Pancreas (tissue), 10 donors: ENCODE data around the gene RABIF. TPM values are rescaled to one million over a fixed set of nuclear protein-coding genes. Genes with fewer than 3 reads are reported as not detected.
"Not testable (repeated sequence)": the region's sequence is repeated elsewhere in the genome, so short reads cannot be mapped to it uniquely, and the experiment has no call there.

Experiments
- ATAC-seq, 4 donors: fragments of 200-7000 bp; cut with Tn5 transposase; one replicate each; pipeline versions ENCODE4 v1.8.0 to v1.9.1; 2020; ENCODE audit warnings: mild to moderate bottlenecking in 4 of 4, moderate library complexity in 4 of 4
- DNase-seq, 6 donors: peaks; one replicate each; pipeline ENCODE4 v3.0.0-alpha.2; 2020
- FAIRE-seq: peaks from 2 replicates; lab custom pipeline; 2012; peaks lifted over from hg19 to GRCh38; lab: Jason Lieb, UNC
- H3K27ac ChIP-seq, 4 donors: fragments of 200-600 bp; sonication (generic); 1 replicate in 3 of 4; 2 replicates in 1 of 4; pipeline versions ENCODE4 v1.5.0 to v1.8.0; 2020
- H3K27me3 ChIP-seq, 4 donors: fragments of 200-600 bp; one replicate each; pipeline ENCODE4 v1.8.0; 2021
- H3K36me3 ChIP-seq, 3 donors: fragments of 200-600 bp; sonication (generic) in 1 of 3; one replicate each; pipeline versions ENCODE4 v1.5.0 to v1.8.0; 2020 to 2021
- H3K4me1 ChIP-seq, 3 donors: fragments of 200-600 bp; one replicate each; pipeline ENCODE4 v1.8.0; 2021
- H3K4me3 ChIP-seq, 4 donors: fragments of 200-600 bp; sonication (generic) in 2 of 4; one replicate each; pipeline versions ENCODE4 v1.5.0 to v1.8.0; 2020 to 2021
- H3K9me3 ChIP-seq, 4 donors: fragments of 200-600 bp; one replicate each; pipeline ENCODE4 v1.8.0; 2021
- CTCF ChIP-seq, 4 donors: fragments of 200-600 bp; sonication (generic) in 3 of 4; IDR thresholded peaks; one replicate each; pipeline versions ENCODE4 v1.5.0 to v1.8.0; 2021; ENCODE audit warnings: antibody characterized with exemption in 4 of 4
- WGBS, 2 donors: extraction: QIAGEN DNeasy Blood & Tissue Kit; methylation state at CpG; one replicate each; pipeline ENCODE4 v1.1.7; 2013; 5-methylcytosine and 5-hydroxymethylcytosine counted together
- intact Hi-C, 3 donors: fragments of 100-400 bp; cut with DNase I; formaldehyde crosslinking; loops; one replicate each; pipeline versions ENCODE4 v1.11.1 to v1.14.2; 2022
- polyA plus RNA-seq, 2 donors: library from polyadenylated mRNA; stranded (reverse); fragments of 200-250 nt; gene quantifications; one replicate each; pipeline ENCODE4 v1.2.3, GENCODE V29; 2013
- total RNA-seq, 6 donors: library from RNA; stranded (reverse); fragmentation: NEBNext Ultra II Directional in 4 of 6; extraction: Animal tissue kit (Norgen Biotek cat#: 25700) in 4 of 6; gene quantifications; one replicate each; pipeline versions ENCODE4 v1.2.1 to v1.2.4, GENCODE V29; 2021 to 2023
- donor health status: healthy with polysubstance abuse.
- donor health status: DM: no; HTN: no; CAD: no; lungs with moderate emphysema.
- donor health status: DM: no; HTN: no; CAD: no.
- donor health status: control.
- donor health status: control.
- donor health status: Bipolar disorder and iron deficiency.
- donor health status: DM: yes; HTN: yes; CAD: no.
- donor health status: DM: no; HTN: no; CAD: no.
- donor health status: DM: no; HTN: no; CAD: no.
- donor health status: DM: yes; HTN: yes; CAD: no.

RABIF gene
- total and polyA plus RNA-seq, 8 donors = 1.7 to 3.9 (median 2.5) TPM

GRCh38 chr1:202909494-202909893, 20.5 kb upstream of the RABIF start:
- no peak overlapping the region for H3K27ac ChIP-seq
- H3K36me3 ChIP-seq = peaks cover 0 to 61% (median 22%) of the 10 kb centered on the region in 3 donors
- intact Hi-C loops = no loop called here
- H3K4me1 ChIP-seq = no peaks in the 10 kb centered on the region
- no peaks in the 10 kb centered on the region for H3K27me3 ChIP-seq
- FAIRE-seq = no peak
- no peak for DNase-seq
- no peaks in the 10 kb centered on the region for H3K9me3 ChIP-seq
- H3K4me3 ChIP-seq = no peak overlapping the region
- 59 to 73% methylated on average over 1 of the region's 1 CpG for WGBS, 2 donors
- TF ChIP-seq CTCF (IDR thresholded peaks at IDR 0.05) = no peak
- ATAC-seq = no peak

- no peak for FAIRE-seq
- 95 to 97% methylated on average over 6 of the region's 6 CpGs for WGBS, 2 donors
- DNase-seq = no peak
- intact Hi-C loops = no loop called here
- no peak for TF ChIP-seq CTCF (IDR thresholded peaks at IDR 0.05)
- Histone ChIP-seq H3K9me3 (no peaks in the 10 kb centered on the region), H3K4me1 (no peaks in the 10 kb centered on the region), H3K36me3 (peaks cover 0 to 58% (median 17%) of the 10 kb centered on the region in 3 donors), H3K27ac (no peak overlapping the region), H3K4me3 (no peak overlapping the region), H3K27me3 (no peaks in the 10 kb centered on the region)
- no peak for ATAC-seq
Observed at GRCh38 chr1:202908998-202909397, 20.0 kb upstream of the RABIF start.

GRCh38 chr1:202905331-202905730, 16.4 kb upstream of the RABIF start:
- Histone ChIP-seq H3K36me3 (peaks cover 0 to 56% (median 22%) of the 10 kb centered on the region in 3 donors), H3K4me1 (no peaks in the 10 kb centered on the region), H3K27ac (no peak overlapping the region), H3K4me3 (no peak overlapping the region), H3K9me3 (no peaks in the 10 kb centered on the region), H3K27me3 (no peaks in the 10 kb centered on the region)
- ATAC-seq (peak in 1 of 4 donors; percentile 16), FAIRE-seq (no peak), DNase-seq (no peak)
- 66 to 88% methylated on average over 4 of the region's 4 CpGs for WGBS, 2 donors
- no peak for TF ChIP-seq CTCF (IDR thresholded peaks at IDR 0.05)
- intact Hi-C loops = no loop called here

- DNase-seq, FAIRE-seq, H3K4me3 ChIP-seq, intact Hi-C loops, H3K4me1 ChIP-seq, H3K9me3 ChIP-seq, ATAC-seq, H3K27ac ChIP-seq, H3K27me3 ChIP-seq: not testable (repeated sequence)
- peaks cover 0 to 41% (median 11%) of the 10 kb centered on the region in 3 donors for H3K36me3 ChIP-seq
- WGBS, 2 donors = 95 to 99% methylated on average over 5 of the region's 5 CpGs
Observed at GRCh38 chr1:202903808-202904207, 14.9 kb upstream of the RABIF start.

- no peaks in the 10 kb centered on the region for H3K27me3 ChIP-seq
- no peaks in the 10 kb centered on the region for H3K9me3 ChIP-seq
- WGBS, 2 donors = 96% methylated on average over 4 of the region's 4 CpGs
- H3K36me3 ChIP-seq = peaks cover 0 to 26% (median 6%) of the 10 kb centered on the region in 3 donors
- H3K4me3 ChIP-seq = no peak overlapping the region
- no peak for ATAC-seq
- no peak for DNase-seq
- H3K27ac ChIP-seq = no peak overlapping the region
- no peaks in the 10 kb centered on the region for H3K4me1 ChIP-seq
- intact Hi-C loops = no loop called here
- no peak for FAIRE-seq
- TF ChIP-seq CTCF (IDR thresholded peaks at IDR 0.05) = no peak
Observed at GRCh38 chr1:202901555-202901954, 12.6 kb upstream of the RABIF start.
